ENCODE results near the gene ZSWIM4.
"Not testable (repeated sequence)": the region's sequence is repeated elsewhere in the genome, so short reads cannot be mapped to it uniquely, and the experiment has no call there.

Gene ZSWIM4

DNA sequence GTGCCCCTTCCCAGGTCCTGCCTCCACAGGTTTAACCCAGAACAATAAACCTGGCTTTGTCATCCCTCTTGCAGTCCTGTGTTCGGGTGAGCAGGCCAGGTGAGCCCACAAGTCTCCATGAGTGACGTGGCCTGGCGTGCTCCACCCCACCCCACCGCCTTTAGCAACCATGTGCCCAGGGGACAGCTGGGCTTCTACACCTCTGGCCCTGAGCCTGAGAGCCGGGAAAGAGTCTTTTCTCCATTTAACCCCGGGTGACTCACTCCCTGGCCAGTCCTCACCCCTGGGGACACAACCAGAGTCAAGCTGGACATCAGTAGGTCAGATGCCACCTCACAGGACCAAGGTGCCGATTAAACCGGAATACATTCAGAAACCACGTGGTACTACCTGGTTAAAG lies 16.8 kb upstream of the ZSWIM4 start:
- no peak for DNase-seq (ENCODE audit: low read depth)
- H3K4me3 ChIP-seq (ENCODE audit: low read depth, low read length), result no peak overlapping the region
- no peak for TF ChIP-seq CTCF (IDR thresholded peaks at IDR 0.05; ENCODE audit: low read depth, low read length)
- TF ChIP-seq MYC (IDR thresholded peaks at IDR 0.05; ENCODE audit: low read depth, low read length), result no peak
- TF ChIP-seq, protein P1, sequence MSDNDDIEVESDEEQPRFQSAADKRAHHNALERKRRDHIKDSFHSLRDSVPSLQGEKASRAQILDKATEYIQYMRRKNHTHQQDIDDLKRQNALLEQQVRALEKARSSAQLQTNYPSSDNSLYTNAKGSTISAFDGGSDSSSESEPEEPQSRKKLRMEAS (IDR thresholded peaks at IDR 0.05; ENCODE audit: low read depth, low read length), result no peak
- TF ChIP-seq POLR2A (IDR thresholded peaks at IDR 0.05; ENCODE audit: extremely low read depth, insufficient read length), result no peak

DNA sequence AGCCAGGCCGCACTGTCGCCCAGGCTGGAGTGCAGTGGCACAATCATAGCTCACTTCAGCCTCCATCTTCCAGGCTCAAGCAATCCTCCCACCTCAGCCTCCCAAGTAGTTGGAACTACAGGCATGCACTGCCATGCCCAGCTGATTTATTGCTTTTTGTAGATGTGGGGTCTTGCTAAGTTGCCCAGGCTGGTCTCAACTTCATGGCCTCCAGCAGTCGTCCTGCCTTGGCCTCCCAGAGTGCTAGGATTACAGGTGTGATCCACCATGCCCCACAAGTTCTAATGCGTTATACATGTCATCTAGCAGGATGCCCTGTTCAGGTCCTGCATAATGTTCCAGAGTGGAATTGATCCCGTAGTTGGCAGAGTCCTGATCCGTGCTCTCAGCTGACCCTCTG lies 16.4 kb upstream of the ZSWIM4 start:
- TF ChIP-seq CTCF (IDR thresholded peaks at IDR 0.05; ENCODE audit: low read depth, low read length) (no peak), POLR2A (IDR thresholded peaks at IDR 0.05; ENCODE audit: extremely low read depth, insufficient read length) (no peak), MYC (IDR thresholded peaks at IDR 0.05; ENCODE audit: low read depth, low read length) (no peak)
- TF ChIP-seq, protein P1 (IDR thresholded peaks at IDR 0.05; ENCODE audit: low read depth, low read length), result no peak
- no peak for DNase-seq (ENCODE audit: low read depth)
- H3K4me3 ChIP-seq (ENCODE audit: low read depth, low read length), result no peak overlapping the region

DNA sequence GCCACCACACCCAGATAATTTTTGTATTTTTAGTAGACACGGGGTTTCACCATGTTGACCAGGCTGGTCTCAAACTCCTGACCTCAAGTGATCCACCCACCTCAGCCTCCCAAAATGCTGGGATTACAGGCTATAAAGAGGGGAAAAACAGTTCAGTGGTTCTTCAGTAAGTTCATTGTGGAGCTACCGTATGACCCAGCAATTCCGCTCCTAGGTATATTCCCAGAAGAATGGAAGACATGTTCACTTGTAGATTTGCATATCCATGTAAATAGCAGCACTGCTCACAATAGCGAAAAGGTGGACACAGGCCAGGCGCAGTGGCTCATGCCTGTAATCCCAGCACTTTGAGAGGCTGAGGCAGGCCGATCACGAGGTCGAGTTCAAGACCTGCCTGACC lies 15.4 kb upstream of the ZSWIM4 start:
- not testable (repeated sequence) for DNase-seq (ENCODE audit: low read depth); H3K4me3 ChIP-seq (ENCODE audit: low read depth, low read length)

- H3K4me3 ChIP-seq (ENCODE audit: low read depth, low read length), result no peak overlapping the region
- TF ChIP-seq CTCF (IDR thresholded peaks at IDR 0.05; ENCODE audit: low read depth, low read length) (no peak), MYC (IDR thresholded peaks at IDR 0.05; ENCODE audit: low read depth, low read length) (no peak), POLR2A (IDR thresholded peaks at IDR 0.05; ENCODE audit: extremely low read depth, insufficient read length) (no peak)
- TF ChIP-seq, protein P1 (IDR thresholded peaks at IDR 0.05; ENCODE audit: low read depth, low read length), result no peak
- no peak for DNase-seq (ENCODE audit: low read depth)
These were observed 13.7 kb upstream of the ZSWIM4 start for GRCh38 chr19:13781547-13781946.

DNA sequence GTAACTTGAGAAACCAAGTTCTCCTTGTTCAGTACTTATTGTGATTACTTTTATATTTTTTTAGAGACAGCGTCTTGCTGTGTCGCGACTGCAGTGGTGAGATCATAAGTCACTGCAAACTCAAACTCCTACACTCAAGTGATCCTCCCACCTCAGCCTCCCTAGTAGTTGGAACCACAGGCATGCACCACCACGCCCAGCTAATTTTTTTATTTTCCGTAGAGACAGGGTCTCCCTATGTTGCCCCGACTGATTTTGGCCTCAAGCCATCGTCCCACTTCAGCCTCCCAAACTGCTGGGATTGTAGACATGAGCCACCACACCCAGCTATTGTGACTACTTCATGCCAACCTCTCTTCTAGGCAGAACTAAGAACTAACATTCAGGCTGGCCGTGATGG lies 12.7 kb upstream of the ZSWIM4 start:
- TF ChIP-seq MYC (IDR thresholded peaks at IDR 0.05; ENCODE audit: low read depth, low read length) (no peak), POLR2A (IDR thresholded peaks at IDR 0.05; ENCODE audit: extremely low read depth, insufficient read length) (no peak), CTCF (IDR thresholded peaks at IDR 0.05; ENCODE audit: low read depth, low read length) (no peak)
- TF ChIP-seq, protein P1 (IDR thresholded peaks at IDR 0.05; ENCODE audit: low read depth, low read length), result no peak
- no peak for DNase-seq (ENCODE audit: low read depth)

DNA sequence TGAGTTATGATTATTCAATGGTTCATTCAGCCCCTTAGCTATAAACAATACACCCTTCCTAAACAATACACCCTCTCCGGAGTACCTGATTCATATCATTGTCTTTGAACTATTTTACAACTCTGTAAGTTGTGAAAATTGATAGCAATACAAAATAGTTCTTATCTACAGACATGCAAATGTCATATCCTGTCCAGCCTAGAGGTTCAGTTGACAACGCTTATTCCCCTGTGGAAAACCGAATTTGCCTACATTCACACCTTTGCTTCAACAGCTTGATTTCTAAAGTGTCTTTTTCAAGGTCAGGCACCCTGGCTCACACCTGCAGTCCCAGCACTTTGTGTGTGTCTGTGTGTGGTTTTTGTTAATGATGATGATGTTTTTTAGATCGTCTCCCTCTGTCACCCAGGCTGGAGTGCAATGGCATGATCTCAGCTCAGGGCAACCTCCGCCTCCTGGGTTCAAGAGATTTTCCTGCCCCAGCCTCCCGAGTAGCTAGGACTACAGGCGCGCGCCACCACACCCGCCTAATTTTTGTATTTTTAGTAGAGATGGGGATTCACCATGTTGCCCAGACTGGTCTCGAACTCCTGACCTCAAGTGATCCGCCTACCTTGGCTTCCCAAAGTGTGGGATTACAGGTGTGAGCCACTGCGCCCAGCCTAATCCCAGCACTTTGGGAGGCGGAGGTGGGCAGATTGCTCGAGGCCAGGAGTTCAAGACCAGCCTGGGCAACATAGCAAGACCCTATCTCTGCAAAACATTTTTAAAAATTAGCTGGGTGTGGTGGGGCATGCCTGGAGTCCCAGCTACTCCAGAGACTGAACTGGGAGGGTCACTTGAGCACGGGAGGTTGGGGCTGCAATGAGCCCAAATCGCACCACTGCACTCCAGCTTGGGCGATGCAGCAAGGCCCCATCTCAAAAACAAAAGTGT lies 11.4 kb upstream of the ZSWIM4 start:
- DNase-seq (ENCODE audit: low read depth), result no peak
- no peak overlapping the region for H3K4me3 ChIP-seq (ENCODE audit: low read depth, low read length)
- TF ChIP-seq MYC (IDR thresholded peaks at IDR 0.05; ENCODE audit: low read depth, low read length), result no peak

More for the DNA sequence above, 12.7 kb upstream of the ZSWIM4 start:
- no peak overlapping the region for H3K4me3 ChIP-seq (ENCODE audit: low read depth, low read length)
